RCC 7860 (cell line): ENCODE measurements around the gene MOXD1.

ENCODE experiments used
- DNase-seq: peaks from one replicate; pipeline ENCODE4 v3.0.0-alpha.2; 2015; ENCODE audit warnings: low spot score
- FAIRE-seq: peaks from 2 replicates; lab custom pipeline; 2012; peaks lifted over from hg19 to GRCh38; lab: Jason Lieb, UNC

MOXD1 gene

GRCh38 chr6:132246632-132247270 lies 154.5 kb downstream of the MOXD1 start:
- no peak for DNase-seq
- FAIRE-seq: no peak

GRCh38 chr6:132246120-132246617 lies 155.1 kb downstream of the MOXD1 start:
- DNase-seq (no peak), FAIRE-seq (no peak)
